HG03175 (cell line): ENCODE measurements around the gene CCDC34.
A peak's percentile ranks its signal among the peaks of the same experiment; 100 is the strongest.

Experiments used
- ATAC-seq: cut with Tn5 transposase; IDR thresholded peaks from one replicate; pipeline ENCODE4 v1.9.1; 2021; ENCODE audit warnings: mild to moderate bottlenecking, moderate library complexity; ENCODE audit not compliant: unreplicated experiment

Gene CCDC34, protein sequence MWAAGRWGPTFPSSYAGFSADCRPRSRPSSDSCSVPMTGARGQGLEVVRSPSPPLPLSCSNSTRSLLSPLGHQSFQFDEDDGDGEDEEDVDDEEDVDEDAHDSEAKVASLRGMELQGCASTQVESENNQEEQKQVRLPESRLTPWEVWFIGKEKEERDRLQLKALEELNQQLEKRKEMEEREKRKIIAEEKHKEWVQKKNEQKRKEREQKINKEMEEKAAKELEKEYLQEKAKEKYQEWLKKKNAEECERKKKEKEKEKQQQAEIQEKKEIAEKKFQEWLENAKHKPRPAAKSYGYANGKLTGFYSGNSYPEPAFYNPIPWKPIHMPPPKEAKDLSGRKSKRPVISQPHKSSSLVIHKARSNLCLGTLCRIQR

DNA sequence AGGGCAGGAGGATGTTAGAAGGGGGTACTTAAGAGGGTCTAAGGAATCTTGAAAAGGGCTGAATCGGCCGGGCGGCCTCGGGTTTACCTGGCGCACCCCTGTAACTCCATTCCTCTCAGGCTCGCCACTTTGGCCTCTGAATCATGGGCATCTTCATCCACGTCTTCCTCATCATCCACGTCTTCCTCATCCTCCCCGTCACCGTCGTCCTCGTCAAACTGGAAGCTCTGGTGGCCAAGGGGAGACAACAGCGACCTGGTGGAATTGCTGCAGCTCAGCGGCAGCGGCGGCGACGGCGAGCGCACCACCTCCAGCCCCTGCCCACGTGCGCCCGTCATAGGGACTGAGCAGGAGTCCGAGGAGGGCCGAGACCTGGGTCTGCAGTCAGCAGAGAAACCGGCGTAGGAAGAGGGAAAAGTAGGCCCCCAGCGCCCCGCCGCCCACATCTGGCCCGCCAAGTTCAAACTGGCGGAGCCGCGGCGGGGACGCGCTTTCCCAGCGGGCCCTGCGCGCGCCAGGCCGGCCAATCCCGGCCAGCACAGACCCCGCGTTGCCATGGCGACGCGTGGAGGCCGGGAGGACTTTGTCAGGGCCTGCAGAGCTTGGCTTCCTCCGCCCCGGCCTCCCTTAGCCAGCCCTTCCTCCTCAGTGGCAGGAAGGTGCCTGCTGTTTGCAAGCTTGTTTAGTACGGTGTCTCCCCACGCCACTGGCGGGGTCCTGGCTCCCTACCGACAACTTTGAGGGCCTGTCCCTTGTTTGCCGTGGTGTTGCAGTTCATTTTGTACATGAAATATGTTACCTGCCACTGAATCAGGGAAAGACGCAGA lies at the start of gene CCDC34:
CCDC34 (minus strand) TSS at position 467 of the 827 bp plus-strand sequence; CDS start at position 446, 21 bp downstream.
- ATAC-seq, result peak; percentile 99

DNA sequence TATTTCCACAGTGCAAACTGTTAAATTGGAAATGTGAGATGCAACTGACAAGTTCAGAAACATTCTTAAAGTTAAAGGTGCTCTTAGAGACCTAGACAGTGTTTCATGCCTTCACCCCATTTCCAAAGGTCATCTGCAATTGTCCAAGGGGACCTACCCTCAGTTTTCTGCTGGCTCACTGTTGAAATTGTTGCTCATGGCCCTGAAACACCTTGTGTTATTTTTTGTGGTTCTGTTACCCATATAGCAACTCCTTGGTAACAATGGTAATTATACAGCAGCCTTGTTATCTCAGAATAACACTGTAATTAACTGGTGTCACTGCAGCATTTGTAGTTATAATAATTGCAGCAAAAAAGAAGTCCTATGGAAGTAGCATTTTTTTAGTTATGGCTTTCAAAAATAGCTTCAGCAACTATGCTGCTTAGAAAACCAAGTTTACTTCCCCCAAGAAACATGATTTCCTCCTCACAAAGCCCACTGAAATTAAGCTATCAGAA lies 49.2 kb upstream of the CCDC34 start:
- no peak for ATAC-seq

DNA sequence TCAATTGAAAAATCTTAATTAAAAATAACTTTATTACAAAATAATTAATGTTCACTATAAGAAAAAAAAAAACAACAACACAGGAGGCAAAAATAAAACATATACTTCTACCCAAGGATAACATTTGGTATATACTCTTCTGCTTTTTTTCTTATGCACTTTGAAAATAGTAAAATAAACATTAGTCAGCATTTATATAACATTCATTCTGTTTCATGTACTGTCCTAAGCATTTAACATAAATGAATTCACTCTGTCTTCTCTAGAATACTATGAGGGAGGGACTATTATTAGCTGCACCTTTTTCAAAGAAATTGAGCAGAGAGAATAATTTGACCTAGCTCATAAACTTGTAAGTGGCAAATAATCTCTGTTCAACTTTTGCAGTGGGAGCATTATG lies 48.3 kb upstream of the CCDC34 start:
- no peak for ATAC-seq

DNA sequence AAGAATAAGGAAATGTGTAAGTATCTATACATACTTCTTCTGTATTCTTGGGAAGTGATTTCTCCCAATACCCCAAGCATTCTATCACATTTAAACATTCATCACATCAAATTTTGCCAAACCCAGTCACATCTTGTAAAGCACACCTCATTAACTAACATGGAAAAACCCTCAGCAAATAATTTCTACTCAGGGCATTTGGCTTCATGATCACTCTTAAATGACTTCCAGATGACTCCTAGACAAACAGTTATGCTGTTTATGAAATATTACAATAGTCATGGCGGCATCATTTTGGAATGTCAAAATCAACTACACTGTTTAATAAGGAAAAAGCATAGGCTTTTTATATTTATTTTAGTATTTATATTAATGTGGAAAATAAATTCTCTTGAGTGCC lies 47.3 kb upstream of the CCDC34 start:
- no peak for ATAC-seq

DNA sequence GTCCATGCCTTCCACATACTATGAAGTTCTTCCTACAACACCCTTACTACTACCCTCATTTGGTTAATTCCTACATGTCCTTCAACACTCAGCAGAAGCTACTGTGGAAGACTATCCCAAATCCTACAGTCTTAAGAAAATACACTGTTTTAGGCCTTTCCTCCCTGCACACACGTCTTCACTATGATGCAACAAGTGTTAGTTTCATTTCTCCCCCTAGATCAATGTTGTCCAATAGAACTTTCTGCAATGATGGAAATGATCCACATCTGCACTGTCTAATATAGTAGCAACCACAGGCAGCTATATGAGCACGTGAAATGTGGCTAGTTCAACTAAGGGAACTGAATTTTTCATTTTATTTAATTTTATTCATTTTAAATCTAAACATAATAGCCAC lies 46.7 kb upstream of the CCDC34 start:
- ATAC-seq, result no peak

DNA sequence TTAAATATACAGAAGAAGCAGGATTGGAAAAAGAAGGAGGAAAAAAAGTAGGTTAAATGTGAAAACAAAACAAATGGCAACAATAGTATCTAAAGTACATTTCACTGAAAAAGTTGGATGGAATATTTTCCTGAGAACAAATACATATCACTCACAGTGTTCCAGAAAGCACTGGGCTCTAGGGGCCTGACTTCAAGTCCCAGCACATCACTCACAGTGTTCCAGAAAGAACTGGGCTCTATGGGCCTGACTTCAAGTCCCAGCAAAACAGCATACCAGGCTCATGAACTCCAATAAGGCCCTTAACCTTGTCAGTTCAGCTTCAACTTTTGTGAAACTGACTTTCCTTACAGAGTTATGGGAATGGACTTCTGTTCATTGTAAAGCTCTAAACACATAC lies 46.0 kb upstream of the CCDC34 start:
- ATAC-seq, result no peak

DNA sequence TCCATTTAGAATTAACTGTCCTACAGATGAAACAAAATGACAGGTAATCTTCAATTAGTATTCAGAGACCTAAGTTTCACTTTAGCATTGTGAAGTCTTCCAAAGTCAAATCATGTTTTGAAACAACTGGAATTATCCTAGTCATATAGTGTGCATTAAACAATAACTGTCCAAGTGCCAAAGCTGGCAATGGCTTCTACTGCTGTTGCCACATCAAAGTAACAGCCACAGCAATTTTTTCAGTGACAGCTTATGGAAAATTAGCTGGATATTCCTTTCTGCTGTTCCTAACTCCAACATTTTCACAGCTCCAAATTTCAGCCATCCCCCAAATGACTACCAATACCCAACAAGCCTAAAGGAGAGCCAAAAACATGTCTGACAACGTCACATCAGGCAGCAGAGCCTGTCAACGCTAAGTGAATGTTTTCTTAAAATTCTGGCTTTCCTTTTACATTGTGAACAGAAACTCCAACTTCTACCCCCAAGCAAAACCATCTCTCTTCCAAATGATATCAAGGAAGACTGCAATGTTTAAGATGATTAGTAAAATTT lies 45.3 kb upstream of the CCDC34 start:
- no peak for ATAC-seq

DNA sequence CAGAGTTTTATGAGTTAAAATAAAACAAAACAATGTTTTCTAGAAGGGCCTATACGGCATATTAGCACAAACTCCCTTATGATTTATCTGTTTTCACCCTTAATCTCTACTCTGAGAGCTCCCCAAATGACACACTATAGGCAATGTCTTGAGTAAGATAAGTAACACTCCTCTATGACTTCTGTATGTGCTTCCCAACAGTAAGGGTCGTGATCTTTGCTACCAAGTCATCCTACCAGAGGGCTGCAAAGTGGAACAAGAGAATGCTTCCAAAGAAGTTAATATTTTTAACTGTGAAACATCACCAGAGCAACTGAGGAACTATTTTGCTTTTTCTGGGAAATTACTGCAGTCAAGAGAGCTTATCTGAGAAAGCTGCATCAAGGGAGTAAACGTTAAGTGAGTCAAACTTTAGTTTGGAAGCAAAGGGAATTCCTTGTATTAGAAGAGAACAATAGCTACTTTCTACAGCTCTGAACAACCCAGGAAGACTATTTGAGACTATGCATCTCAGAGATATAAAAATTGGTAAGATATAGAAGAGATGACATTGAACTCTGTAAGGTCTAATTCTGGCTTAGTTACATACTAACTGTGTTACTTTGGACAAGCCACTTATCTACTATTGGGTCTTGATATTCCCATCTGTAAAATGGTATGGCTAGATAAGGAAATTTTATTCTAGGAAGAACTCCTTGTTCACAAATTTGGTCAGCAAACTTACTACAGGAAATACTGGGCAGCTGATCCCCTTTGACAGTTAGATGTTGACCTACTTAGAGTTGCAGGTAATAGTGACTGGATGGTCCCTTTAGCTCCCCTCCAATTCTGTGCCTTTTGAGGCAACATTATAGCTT lies 43.7 kb upstream of the CCDC34 start:
- no peak for ATAC-seq

DNA sequence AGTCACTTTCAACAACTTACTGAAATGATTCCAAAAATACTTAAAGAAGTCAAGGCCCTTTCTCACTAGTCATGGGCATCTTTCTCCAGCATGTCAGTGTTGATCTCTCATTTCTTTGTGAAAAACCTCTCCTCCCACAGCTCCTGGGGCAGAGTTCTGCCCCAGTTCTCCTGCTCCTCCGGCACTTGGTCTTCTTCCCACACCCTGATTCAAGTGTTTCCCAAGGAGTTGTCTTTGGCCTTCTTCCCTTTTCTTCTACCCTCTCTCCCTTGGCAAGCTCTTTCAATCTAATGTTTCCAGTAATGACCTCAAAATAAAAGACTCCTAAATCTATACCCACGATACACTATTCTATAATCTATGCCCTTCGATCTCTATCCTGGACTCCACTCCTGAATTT lies 42.1 kb upstream of the CCDC34 start:
- no peak for ATAC-seq

DNA sequence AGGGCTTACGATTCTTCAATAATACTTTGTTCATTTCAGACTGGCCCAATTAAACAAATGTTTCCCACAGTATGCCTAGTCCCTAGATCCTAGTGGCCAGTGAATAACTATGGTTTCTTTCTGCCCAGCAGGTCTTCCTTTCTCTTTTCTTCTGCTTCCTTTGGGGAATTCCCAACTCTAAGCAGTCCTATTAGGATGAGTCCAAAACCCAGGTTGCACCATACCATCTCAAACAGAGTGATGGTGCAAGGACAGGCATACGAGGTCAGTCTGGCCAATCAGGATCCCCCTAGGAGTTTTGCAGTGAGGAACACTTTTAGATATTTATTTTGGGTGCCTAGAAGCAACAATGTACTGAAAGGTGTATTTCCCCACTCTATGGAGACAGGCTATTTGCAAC lies 41.4 kb upstream of the CCDC34 start:
- no peak for ATAC-seq

DNA sequence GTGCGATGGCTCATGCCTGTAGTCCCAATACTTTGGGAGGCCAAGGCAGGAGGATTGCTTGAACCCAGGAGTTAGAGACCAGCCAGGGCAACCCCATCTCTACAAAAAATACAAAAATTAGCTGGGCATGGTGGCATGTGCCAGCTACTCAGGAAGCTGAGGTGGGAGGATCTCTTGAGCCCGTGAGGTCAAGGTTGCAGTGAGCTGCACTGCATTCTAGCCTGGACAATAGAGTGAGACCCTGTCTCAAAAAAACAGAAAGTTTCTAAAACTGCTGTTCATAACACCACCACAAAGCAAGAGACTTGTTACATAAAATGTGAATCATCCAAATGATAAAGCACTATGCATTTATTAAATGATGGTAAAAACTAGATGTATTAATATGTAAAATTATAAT lies 40.2 kb upstream of the CCDC34 start:
- no peak for ATAC-seq

DNA sequence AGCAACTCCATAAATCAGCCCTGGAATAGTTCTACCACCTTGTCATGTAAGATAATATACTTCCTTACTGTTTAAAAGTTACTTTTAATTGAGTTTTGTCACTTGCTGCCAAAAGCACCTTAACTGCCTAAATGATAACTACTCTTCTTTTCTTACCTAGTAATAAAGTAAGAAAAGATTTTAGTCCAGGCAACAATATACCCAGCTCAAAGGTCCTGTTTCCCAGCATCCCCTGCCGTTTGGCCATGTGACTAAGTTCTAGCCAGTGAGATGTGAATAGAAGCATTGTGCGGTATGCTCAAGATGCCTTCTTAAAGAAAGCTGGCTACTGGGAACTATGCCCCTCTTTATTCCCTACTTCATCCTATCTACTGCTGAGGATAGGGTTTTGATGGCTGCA lies 39.4 kb upstream of the CCDC34 start:
- ATAC-seq, result no peak

DNA sequence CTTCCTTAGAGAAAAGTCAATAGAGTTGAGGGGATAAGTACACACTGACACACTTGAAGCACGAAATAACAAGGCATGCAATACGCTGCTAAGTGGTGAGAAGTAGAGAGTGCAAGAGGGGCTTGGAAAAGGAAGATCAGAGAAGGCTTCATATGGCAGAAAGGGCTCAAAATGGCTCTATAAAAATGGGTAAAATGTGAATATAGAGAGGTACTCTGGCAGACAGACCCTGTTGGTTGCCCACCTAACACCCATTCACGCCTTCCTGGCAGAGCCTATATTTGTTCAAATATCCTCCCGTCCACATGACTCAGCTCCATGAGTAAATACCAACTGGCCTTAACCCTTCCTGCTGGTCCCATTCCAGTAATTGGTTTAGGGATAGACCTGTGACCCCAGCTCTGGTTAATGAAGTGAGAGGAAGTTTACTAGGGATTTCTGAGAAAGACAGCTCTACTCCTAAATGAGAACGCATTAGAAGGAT lies 38.9 kb upstream of the CCDC34 start:
- no peak for ATAC-seq

DNA sequence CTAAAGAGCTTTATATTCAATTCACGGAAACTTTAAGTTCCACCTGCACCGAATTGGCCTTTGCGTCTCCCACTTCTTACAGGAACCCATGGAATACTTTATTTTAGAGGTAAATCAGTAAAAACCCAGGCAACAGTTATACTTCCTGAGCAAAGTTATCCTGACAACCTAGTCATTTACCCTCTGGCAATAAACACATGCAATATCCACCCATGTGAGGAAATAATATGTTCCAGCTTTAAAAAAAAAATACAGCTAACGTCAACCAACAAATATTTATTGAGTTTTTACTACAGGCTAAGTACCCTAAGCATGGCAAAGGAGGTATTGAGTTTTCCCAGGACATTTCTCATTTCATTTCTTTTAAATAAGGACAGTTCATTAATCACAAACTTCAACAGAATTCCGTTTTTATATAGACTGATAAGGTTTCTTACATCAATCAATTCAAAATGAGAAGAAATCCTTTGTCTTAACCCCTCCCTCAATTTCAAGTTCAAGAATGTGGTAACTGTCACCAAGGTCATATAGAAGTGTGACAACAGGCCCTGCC lies 38.3 kb upstream of the CCDC34 start:
- no peak for ATAC-seq

DNA sequence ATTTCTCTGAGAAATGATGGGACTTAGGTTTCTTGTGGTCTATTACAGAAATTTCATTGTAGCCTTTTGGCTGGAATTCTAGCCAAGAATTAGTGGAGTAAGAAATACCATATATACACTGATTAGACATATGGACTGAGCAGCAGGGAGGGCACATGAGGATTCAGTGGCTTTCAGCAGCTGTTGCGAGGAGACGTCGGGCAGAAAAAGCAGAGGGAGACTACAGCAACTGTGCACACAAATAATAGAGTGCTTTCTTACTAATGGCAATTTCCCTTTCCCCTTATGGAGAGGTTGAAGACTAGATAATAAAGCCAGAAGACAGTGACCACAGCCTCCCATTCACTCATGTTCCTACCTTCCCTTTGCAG lies 35.4 kb upstream of the CCDC34 start:
- ATAC-seq, result no peak

DNA sequence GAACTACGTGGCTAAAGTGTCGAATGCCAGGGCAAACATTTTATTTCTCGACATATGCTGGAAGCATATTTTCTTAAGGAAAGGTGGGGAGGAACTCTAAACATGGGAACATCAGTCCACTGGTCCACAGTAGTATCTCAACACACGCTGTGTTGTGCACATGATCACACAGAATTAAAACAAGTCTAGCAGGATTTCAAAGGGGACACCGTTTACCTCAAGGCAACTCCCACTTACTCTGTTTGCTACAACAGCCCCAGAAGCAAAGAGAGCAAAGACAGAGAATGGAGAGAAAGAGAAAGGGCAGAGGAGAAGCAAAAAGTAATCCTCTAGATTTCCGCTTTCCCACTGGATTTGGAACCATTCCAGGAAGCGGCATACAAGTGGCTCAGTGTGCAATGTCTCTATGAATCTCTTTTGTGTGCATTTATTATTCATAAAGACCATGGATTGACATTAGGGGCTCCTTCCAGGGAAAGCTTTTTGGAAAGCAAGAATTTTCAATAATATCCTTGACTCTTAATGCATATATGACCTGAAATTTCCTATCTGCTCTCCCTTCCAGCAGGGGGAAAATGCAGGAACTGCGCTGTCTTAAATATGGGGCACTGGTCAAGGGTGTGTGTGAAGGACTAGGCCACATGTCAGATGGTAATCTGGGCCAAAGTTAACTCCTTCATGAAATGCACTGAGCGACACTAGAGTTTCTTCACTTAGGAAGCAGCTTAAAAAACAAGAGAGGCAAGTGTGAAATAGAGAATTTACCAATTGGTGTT lies 34.8 kb upstream of the CCDC34 start:
- no peak for ATAC-seq

DNA sequence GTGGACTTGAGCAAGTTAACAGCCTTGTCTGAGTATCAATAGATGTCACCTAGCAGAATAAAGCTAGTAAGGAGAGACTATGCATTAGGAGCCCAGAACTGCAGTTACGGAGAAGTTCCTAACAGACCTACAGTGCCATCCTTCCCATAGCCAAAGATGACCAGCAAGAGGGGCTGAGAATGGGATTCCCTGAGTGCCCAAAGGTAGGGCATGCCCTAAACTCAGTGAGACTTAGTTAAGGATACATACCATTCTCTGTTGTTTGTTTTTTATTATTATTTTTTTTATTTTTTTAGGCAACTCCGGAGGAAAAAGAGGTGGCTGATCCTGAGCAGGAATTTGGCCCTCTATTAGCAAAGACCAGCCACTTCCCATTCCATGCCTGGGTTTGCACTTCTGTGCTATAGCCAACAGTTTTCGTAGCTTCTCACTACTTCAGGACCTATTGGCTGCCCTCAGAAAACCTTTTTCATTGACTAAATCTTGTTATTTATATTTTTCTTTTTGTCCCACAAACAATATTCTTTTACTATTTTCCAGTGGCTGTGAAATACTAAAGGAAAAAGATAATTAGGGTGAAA lies 33.3 kb upstream of the CCDC34 start:
- ATAC-seq, result no peak

DNA sequence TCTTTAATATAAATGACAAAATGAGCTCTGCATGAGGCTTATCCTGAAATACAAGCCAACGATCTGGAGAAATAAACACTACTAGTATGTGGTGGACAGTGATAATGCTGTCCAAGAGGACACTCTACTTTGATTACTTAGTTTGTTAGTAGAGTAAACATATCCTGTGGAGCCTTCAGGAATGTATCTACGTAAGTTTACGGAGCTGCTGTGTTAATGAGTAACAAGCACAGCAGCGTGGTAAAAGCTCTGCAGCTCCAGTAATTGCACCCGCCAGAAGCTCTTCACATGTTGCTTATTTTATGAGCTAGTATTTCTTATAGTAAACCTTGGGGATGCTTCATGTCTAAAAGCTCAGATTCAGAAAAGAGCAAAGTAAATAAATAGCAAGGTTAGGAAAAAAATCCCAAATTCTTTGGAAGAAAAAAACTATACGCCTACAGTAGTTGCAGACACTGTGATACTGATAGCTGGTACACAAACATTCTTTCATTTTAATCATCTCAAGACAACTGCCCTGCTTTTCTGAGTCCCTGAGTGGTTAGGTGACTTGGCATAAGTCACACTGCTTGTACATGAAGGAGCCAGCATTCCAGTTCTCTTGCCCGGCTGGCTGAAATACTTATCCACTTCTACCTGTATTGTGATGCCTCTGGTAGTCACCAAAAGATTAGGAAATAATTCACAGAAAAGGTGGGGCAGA lies 32.7 kb upstream of the CCDC34 start:
- ATAC-seq, result no peak

DNA sequence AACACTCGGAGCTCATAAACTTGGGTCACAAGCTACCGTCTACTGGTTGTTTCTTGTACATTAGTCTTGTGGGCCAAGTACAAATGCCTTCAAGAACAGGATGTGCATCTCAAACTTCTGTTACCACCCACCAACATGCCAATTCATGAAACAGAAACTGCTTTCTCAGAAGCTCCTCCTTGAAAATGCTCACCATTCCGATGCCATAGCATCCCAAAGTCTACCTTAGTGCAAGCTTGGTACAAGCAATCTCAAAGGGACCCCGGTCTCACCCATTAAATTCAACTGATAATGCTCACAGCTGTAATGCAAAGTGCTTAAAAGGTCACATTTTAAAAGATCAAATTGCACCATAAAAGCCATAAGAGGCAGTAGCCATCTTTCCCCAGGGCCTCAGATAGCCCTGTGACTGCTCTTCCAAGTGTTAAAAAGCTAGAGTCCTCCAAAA lies 31.8 kb upstream of the CCDC34 start:
- no peak for ATAC-seq
